ENCODE measurements around the gene CANT1. TPM values are rescaled to one million over a fixed set of nuclear protein-coding genes. Genes with fewer than 3 reads are reported as not detected.
A peak's percentile ranks its signal among the peaks of the same experiment; 100 is the strongest.

The CANT1 gene
- total and polyA plus RNA-seq, 9 of the 15 experiments (the other 6 are each of a cell fraction or from before 2014, with no cell fraction given) = 2.7 to 66.4 (median 22.5) TPM

DNA sequence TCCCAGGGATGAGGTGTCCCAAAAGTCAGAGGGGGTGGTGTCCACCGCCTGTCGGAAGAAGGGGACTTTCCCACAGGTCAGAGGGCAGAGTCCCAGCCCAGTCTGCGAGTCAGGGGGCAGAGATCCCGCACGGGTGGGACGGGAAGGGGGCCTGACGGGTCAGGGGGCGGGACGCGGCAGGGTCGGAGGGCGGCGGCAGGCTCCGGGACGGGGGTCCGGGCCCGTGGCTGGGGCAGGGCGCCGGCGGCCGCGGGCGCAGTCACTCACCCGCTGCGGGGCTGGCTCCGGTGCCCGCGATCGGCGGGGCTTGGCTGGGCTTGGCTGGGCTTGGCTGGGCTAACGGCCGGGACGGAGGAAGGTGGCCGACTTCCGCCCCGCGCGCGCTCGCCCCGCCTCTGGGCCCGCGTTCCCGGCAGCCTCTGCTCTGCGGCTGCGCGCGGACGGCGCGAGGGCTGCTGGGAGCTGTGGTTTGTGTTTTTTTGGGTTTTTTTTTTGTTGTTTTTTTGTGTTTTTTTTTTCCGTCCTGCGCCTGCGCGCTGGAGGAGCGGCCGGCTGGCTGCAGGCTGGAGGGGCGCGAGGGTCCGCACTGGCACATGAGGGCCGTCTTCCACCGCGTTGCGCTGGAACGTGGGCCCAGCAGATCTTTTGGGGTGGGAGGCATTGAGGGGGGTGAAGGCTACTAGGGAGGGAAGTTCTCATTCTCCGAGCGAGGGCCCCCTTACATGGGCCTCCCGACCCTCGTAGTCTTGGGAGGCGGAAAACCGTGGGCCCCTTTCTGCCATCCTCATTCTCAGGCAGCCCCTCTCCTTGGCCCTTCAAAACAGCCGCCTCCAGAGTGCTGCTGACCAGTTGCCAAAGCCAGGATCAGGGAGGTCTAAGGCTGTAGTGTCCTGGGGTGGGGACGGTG lies at the start of gene CANT1 (continued):
- TF ChIP-seq, protein P1, sequence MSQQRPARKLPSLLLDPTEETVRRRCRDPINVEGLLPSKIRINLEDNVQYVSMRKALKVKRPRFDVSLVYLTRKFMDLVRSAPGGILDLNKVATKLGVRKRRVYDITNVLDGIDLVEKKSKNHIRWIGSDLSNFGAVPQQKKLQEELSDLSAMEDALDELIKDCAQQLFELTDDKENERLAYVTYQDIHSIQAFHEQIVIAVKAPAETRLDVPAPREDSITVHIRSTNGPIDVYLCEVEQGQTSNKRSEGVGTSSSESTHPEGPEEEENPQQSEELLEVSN (IDR thresholded peaks at IDR 0.05; ENCODE audit: borderline replicate concordance in 1 of 2, extremely low read depth in 1 of 2, insufficient read depth in 1 of 2, insufficient read length in 1 of 2, low read depth in 1 of 2, low read length in 1 of 2, poor library complexity in 1 of 2, severe bottlenecking in 1 of 2) = peak in 1 of 2 experiments; percentile 27
- TF ChIP-seq GATAD2A (IDR thresholded peaks at IDR 0.05) (no peak), ZNF316 (IDR thresholded peaks at IDR 0.05) (no peak), POLR3A (IDR thresholded peaks at IDR 0.05; ENCODE audit: borderline replicate concordance, extremely low read depth, insufficient read depth, insufficient read length) (no peak), NCOA1 (IDR thresholded peaks at IDR 0.05; ENCODE audit: low read depth) (no peak), ZNF764 (CRISPR knock-in tag; IDR thresholded peaks at IDR 0.05; ENCODE audit: low read depth) (no peak), BHLHE40 (IDR thresholded peaks at IDR 0.05; ENCODE audit: low read length) (no peak), POLR2AphosphoS2 (IDR thresholded peaks at IDR 0.05; ENCODE audit: low read length) (no peak), ZBTB7A (IDR thresholded peaks at IDR 0.05; ENCODE audit: borderline replicate concordance, control insufficient read depth, low read depth, low read length) (peak; percentile 96), TAF1 (IDR thresholded peaks at IDR 0.05; ENCODE audit: control insufficient read depth, extremely low read depth, insufficient read depth, low read length, severe bottlenecking) (peak; percentile 70), SREBF1 (IDR thresholded peaks at IDR 0.05; ENCODE audit: borderline replicate concordance, low read depth, low read length) (no peak), SP1 (CRISPR knock-in tag; IDR thresholded peaks at IDR 0.05) (no peak), ZNF354B (CRISPR knock-in tag; IDR thresholded peaks at IDR 0.05) (no peak), CBFA2T3 (IDR thresholded peaks at IDR 0.05) (no peak), SMARCA4 (IDR thresholded peaks at IDR 0.05) (no peak)
- TF ChIP-seq, protein P2, sequence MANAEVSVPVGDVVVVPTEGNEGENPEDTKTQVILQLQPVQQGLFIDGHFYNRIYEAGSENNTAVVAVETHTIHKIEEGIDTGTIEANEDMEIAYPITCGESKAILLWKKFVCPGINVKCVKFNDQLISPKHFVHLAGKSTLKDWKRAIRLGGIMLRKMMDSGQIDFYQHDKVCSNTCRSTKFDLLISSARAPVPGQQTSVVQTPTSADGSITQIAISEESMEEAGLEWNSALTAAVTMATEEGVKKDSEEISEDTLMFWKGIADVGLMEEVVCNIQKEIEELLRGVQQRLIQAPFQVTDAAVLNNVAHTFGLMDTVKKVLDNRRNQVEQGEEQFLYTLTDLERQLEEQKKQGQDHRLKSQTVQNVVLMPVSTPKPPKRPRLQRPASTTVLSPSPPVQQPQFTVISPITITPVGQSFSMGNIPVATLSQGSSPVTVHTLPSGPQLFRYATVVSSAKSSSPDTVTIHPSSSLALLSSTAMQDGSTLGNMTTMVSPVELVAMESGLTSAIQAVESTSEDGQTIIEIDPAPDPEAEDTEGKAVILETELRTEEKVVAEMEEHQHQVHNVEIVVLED (CRISPR knock-in tag; IDR thresholded peaks at IDR 0.05) = peak; percentile 73
- TF ChIP-seq, protein P3, sequence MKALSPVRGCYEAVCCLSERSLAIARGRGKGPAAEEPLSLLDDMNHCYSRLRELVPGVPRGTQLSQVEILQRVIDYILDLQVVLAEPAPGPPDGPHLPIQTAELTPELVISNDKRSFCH (CRISPR knock-in tag; IDR thresholded peaks at IDR 0.05) = no peak
- TF ChIP-seq, protein P3 (tag; IDR thresholded peaks at IDR 0.05) = no peak
- TF ChIP-seq, protein P4, sequence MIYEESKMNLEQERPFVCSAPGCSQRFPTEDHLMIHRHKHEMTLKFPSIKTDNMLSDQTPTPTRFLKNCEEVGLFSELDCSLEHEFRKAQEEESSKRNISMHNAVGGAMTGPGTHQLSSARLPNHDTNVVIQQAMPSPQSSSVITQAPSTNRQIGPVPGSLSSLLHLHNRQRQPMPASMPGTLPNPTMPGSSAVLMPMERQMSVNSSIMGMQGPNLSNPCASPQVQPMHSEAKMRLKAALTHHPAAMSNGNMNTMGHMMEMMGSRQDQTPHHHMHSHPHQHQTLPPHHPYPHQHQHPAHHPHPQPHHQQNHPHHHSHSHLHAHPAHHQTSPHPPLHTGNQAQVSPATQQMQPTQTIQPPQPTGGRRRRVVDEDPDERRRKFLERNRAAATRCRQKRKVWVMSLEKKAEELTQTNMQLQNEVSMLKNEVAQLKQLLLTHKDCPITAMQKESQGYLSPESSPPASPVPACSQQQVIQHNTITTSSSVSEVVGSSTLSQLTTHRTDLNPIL (CRISPR knock-in tag; IDR thresholded peaks at IDR 0.05) = no peak
- TF ChIP-seq, protein P5, sequence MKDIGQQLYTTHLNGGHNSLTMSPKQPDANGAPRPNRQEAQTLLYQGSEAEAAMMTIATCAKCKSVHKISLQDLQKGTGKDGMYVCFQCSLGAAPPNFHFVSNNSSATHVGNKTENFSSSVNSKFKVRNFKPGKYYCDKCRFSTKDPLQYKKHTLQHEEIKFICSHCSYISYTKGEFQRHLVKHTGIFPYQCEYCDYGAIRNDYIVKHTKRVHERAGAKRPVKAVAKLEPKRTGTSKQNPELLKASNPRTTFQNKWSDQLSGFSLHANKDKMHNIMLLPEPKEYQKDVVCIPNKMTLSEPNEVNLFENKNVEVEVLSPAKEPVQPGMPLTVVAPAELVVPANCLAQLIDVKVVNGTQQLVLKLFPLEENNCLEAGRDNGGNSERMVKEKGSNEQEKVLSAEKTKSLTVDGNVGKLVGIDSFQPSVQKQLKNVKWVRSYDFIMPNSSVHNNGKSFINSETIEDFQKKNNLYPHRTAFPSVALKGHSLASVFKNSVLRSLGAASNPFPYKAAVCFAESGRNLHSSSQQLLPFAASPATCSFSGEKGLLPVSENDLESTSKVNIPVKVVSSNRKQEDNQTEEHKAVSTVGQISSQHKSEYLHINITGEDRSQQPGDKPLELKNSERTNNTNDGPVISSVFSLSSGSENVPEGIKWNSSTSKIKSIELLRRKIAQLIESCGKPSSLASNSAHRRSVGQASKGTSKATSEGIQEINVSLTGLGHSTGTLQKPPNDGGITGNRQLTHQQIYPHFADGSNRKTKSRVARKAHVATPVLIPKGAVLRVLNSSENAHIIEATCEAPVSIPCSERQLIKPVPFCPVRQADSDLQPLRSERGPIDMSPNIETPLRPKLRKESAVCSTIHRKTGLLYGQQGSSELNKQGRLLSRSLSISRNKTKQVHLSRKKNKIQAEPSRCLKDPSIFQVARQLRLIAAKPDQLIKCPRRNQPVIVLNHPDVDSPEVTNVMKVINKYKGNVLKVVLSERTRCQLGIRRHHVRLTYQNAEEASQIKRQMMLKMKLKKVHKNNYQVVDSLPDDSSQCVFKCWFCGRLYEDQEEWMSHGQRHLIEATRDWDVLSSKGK (CRISPR knock-in tag; IDR thresholded peaks at IDR 0.05) = no peak
